Cerebellar cortex (tissue), 1 donor: ENCODE measurements around the gene OR2D3.
A peak's percentile ranks its signal among the peaks of the same experiment; 100 is the strongest.
"Not testable (repeated sequence)": the region's sequence is repeated elsewhere in the genome, so short reads cannot be mapped to it uniquely, and the experiment has no call there.

ENCODE experiments used
- DNase-seq: peaks from one replicate; pipeline ENCODE4 v3.0.0-alpha.2; 2015; ENCODE audit warnings: low spot score

The OR2D3 gene

GRCh38 chr11:6920702-6921101 is at the start of gene OR2D3:
TSS of gene OR2D3 (plus strand) at chr11:6921002. CDS start at chr11:6921002, 0 bp downstream.
- DNase-seq: no peak

GRCh38 chr11:6871278-6871677 is 49.5 kb upstream of the OR2D3 start:
- DNase-seq: no peak

GRCh38 chr11:6875761-6876160 is 45.0 kb upstream of the OR2D3 start:
- DNase-seq: no peak

GRCh38 chr11:6876325-6876724 is 44.5 kb upstream of the OR2D3 start, which contains the start of gene OR10A4:
TSS of gene OR10A4 (plus strand) at chr11:6876625. CDS start at chr11:6876648, 23 bp downstream.
- DNase-seq: no peak

- DNase-seq: no peak
These were observed 43.9 kb upstream of the OR2D3 start for GRCh38 chr11:6876914-6877313.

GRCh38 chr11:6882751-6883150 is 38.1 kb upstream of the OR2D3 start:
- DNase-seq: no peak

GRCh38 chr11:6887711-6888110 is 33.1 kb upstream of the OR2D3 start:
- not testable (repeated sequence) for DNase-seq

- DNase-seq: no peak
These were observed 32.0 kb upstream of the OR2D3 start for GRCh38 chr11:6888830-6889229.

GRCh38 chr11:6889835-6890234 is 31.0 kb upstream of the OR2D3 start:
- DNase-seq: no peak

GRCh38 chr11:6892400-6892799 is 28.4 kb upstream of the OR2D3 start, which contains the start of gene OR2D2:
TSS of gene OR2D2 (minus strand) at chr11:6892500. CDS start at chr11:6892500, 0 bp downstream.
- DNase-seq: no peak

- DNase-seq: no peak
These were observed 26.7 kb upstream of the OR2D3 start for GRCh38 chr11:6894097-6894496.

- DNase-seq: no peak
These were observed 25.8 kb upstream of the OR2D3 start for GRCh38 chr11:6895010-6895409.

GRCh38 chr11:6898911-6899310 is 21.9 kb upstream of the OR2D3 start:
- no peak for DNase-seq

- DNase-seq: no peak
These were observed 20.3 kb upstream of the OR2D3 start for GRCh38 chr11:6900327-6900999.

- DNase-seq: not testable (repeated sequence)
These were observed 16.0 kb upstream of the OR2D3 start for GRCh38 chr11:6904804-6905203.

GRCh38 chr11:6911378-6911777 is 9.4 kb upstream of the OR2D3 start:
- DNase-seq: no peak

GRCh38 chr11:6911948-6912347 is 8.9 kb upstream of the OR2D3 start:
- DNase-seq: no peak

GRCh38 chr11:6919698-6920097 is 1.1 kb upstream of the OR2D3 start:
- no peak for DNase-seq

GRCh38 chr11:6925007-6925577 is 4.3 kb downstream of the OR2D3 start:
- no peak for DNase-seq

- peak; percentile 32 for DNase-seq
These were observed 4.9 kb downstream of the OR2D3 start for GRCh38 chr11:6925636-6926207.

GRCh38 chr11:6926208-6927029 is 5.6 kb downstream of the OR2D3 start, which contains the start of gene ZNF215:
TSS of gene ZNF215 (plus strand) at chr11:6926426. CDS start at chr11:6932273, 5,847 bp downstream.
- peak; percentile 81 for DNase-seq

- no peak for DNase-seq
These were observed 6.3 kb downstream of the OR2D3 start for GRCh38 chr11:6927030-6927617.
